A673 (cell line): ENCODE data around the gene TAC1.

ENCODE experiments used
- CTCF ChIP-seq: fragments of 300-800, 200-600 bp; sonication (generic); conservative IDR thresholded peaks from 2 replicates; pipeline ENCODE4 v1.5.1; 2017; ENCODE audit warnings: low read depth, mild to moderate bottlenecking, antibody characterized with exemption, low read length, moderate library complexity, mixed read lengths
- EZH2 ChIP-seq: fragments of 200-600 bp; sonication (generic); IDR thresholded peaks from 2 replicates; pipeline ENCODE4 v1.6.1; 2017; ENCODE audit warnings: borderline replicate concordance, low read depth, mild to moderate bottlenecking, mixed read lengths, antibody characterized with exemption, low read length; ENCODE audit not compliant: poor library complexity, severe bottlenecking

GRCh38 chr7:97697396-97697795 is 34.5 kb upstream of the TAC1 start:
- TF ChIP-seq CTCF (no peak), EZH2 (no peak)
